ENCODE data around the gene UBE2E2.
A peak's percentile ranks its signal among the peaks of the same experiment; 100 is the strongest.

Gene UBE2E2

GRCh38 chr3:23459465-23459864 is 256.3 kb downstream of the UBE2E2 start:
- H3K4me3 ChIP-seq (ENCODE audit: low read length): no peak overlapping the region
- DNase-seq (ENCODE audit: low read depth): no peak
- TF ChIP-seq CTCF (conservative IDR thresholded peaks at IDR 0.05; ENCODE audit: low read length): no peak

GRCh38 chr3:23459889-23460546 is 256.9 kb downstream of the UBE2E2 start:
- no peak for TF ChIP-seq CTCF (conservative IDR thresholded peaks at IDR 0.05; ENCODE audit: low read length)
- H3K4me3 ChIP-seq (ENCODE audit: low read length): no peak overlapping the region
- DNase-seq (ENCODE audit: low read depth): no peak

- no peak overlapping the region for H3K4me3 ChIP-seq (ENCODE audit: low read length)
- no peak for TF ChIP-seq CTCF (conservative IDR thresholded peaks at IDR 0.05; ENCODE audit: low read length)
- peak; percentile 68 for DNase-seq (ENCODE audit: low read depth)
Measured at GRCh38 chr3:23461069-23461468, 257.9 kb downstream of the UBE2E2 start.

- no peak for TF ChIP-seq CTCF (conservative IDR thresholded peaks at IDR 0.05; ENCODE audit: low read length)
- H3K4me3 ChIP-seq (ENCODE audit: low read length): no peak overlapping the region
- DNase-seq (ENCODE audit: low read depth): no peak
Measured at GRCh38 chr3:23463791-23464190, 260.7 kb downstream of the UBE2E2 start.

- DNase-seq (ENCODE audit: low read depth): no peak
Measured at GRCh38 chr3:23465569-23465968, 262.4 kb downstream of the UBE2E2 start.

GRCh38 chr3:23468203-23468602 is 265.1 kb downstream of the UBE2E2 start:
- H3K4me3 ChIP-seq (ENCODE audit: low read length): no peak overlapping the region
- TF ChIP-seq CTCF (conservative IDR thresholded peaks at IDR 0.05; ENCODE audit: low read length): no peak
- no peak for DNase-seq (ENCODE audit: low read depth)

More at GRCh38 chr3:23465569-23465968, 262.4 kb downstream of the UBE2E2 start:
- no peak for TF ChIP-seq CTCF (conservative IDR thresholded peaks at IDR 0.05; ENCODE audit: low read length)
- no peak overlapping the region for H3K4me3 ChIP-seq (ENCODE audit: low read length)

- TF ChIP-seq CTCF (conservative IDR thresholded peaks at IDR 0.05; ENCODE audit: low read length): no peak
- H3K4me3 ChIP-seq (ENCODE audit: low read length): no peak overlapping the region
- peak; percentile 29 for DNase-seq (ENCODE audit: low read depth)
Measured at GRCh38 chr3:23474580-23475357, 271.6 kb downstream of the UBE2E2 start.
